Caco-2 (cell line): ENCODE results near the gene SSTR5. TPM values are rescaled to one million over a fixed set of nuclear protein-coding genes. Genes with fewer than 3 reads are reported as not detected.

Experiments used
- BruUV-seq: library from RNA; stranded (reverse); fragments of 400-500 nt; replicated peaks from 2 replicates; lab custom pipeline; 2021; lab: Mats Ljungman, UMichigan
- CTCF ChIA-PET: fragments of 300-600 bp; sonication (Branson Sonifier 250); formaldehyde crosslinking; loops from one replicate; lab custom pipeline; 2022; ENCODE audit warnings: antibody characterized with exemption; lab: Charles Lee
- POLR2A ChIA-PET: fragments of 300-600 bp; sonication (Branson Sonifier 250); formaldehyde crosslinking; loops from one replicate; lab custom pipeline; 2022; ENCODE audit warnings: antibody characterized with exemption; lab: Charles Lee
- DNase-seq, 2 experiments: peaks; one replicate each; pipeline versions ENCODE4 v3.0.0 to v3.0.0-alpha.2; 2020 to 2022
- H3K27me3 ChIP-seq: replicated peaks from 2 replicates; pipeline ENCODE4 v1.6.0; 2011; ENCODE audit warnings: low read length; ENCODE audit not compliant: control insufficient read depth, insufficient read depth
- H3K36me3 ChIP-seq: 2 replicates; pipeline ENCODE4 v1.5.1; 2011; ENCODE audit warnings: low read length; ENCODE audit not compliant: control insufficient read depth, insufficient read depth
- H3K4me1 ChIP-seq: fragments of 250-450 bp; sonication (Bioruptor Pico); 2 replicates; pipeline ENCODE4 v1.5.1; 2020; ENCODE audit warnings: mild to moderate bottlenecking
- H3K4me3 ChIP-seq: 2 replicates; pipeline ENCODE4 v1.5.1; 2011; ENCODE audit warnings: low read depth, mild to moderate bottlenecking, control low read depth, low read length
- H3K9me3 ChIP-seq: fragments of 250-450 bp; sonication (Bioruptor Pico); 2 replicates; pipeline ENCODE4 v1.5.1; 2020; ENCODE audit warnings: mild to moderate bottlenecking, moderate library complexity
- H3K27ac Mint-ChIP-seq: one replicate; pipeline ENCODE4 v1.8.0; 2022; ENCODE audit warnings: mixed read lengths; ENCODE audit not compliant: unreplicated experiment
- H3K27me3 Mint-ChIP-seq: one replicate; pipeline ENCODE4 v1.8.0; 2022; ENCODE audit warnings: mixed read lengths; ENCODE audit not compliant: insufficient read depth, unreplicated experiment
- H3K36me3 Mint-ChIP-seq: one replicate; pipeline ENCODE4 v1.8.0; 2022; ENCODE audit warnings: mild to moderate bottlenecking, mixed read lengths; ENCODE audit not compliant: insufficient read depth, unreplicated experiment
- H3K4me1 Mint-ChIP-seq: one replicate; pipeline ENCODE4 v1.8.0; 2022; ENCODE audit warnings: low read depth, mixed read lengths; ENCODE audit not compliant: unreplicated experiment
- H3K4me3 Mint-ChIP-seq: one replicate; pipeline ENCODE4 v1.8.0; 2022; ENCODE audit warnings: mild to moderate bottlenecking, moderate library complexity, mixed read lengths; ENCODE audit not compliant: unreplicated experiment
- H3K9me3 Mint-ChIP-seq: one replicate; pipeline ENCODE4 v1.8.0; 2022; ENCODE audit warnings: mixed read lengths; ENCODE audit not compliant: unreplicated experiment
- CTCF ChIP-seq, 2 experiments: fragments of 200-600 bp in 1 of 2; IDR thresholded peaks; 1 replicate in 1 of 2; 2 replicates in 1 of 2; pipeline versions ENCODE4 v1.5.1 to v1.8.0; 2011 to 2022; ENCODE audit warnings: antibody characterized with exemption in 1 of 2, control low read depth in 1 of 2, inconsistent platforms in 1 of 2, low read depth in 1 of 2, low read length in 1 of 2, mild to moderate bottlenecking in 1 of 2, moderate library complexity in 1 of 2; ENCODE audit not compliant: insufficient read depth in 1 of 2, severe bottlenecking in 1 of 2, unreplicated experiment in 1 of 2
- intact Hi-C: fragments of 100-400 bp; cut with micrococcal nuclease; formaldehyde crosslinking; loops from one replicate; pipeline ENCODE4 v1.10.0; 2022; ENCODE audit not compliant: unreplicated experiment
- total RNA-seq: library from RNA; stranded (reverse); gene quantifications from 2 replicates; pipeline ENCODE4 v1.2.3, GENCODE V29; 2022

Gene SSTR5
- total RNA-seq, 1 experiment from 2014 or later: 0.23 TPM

- Mint-ChIP-seq H3K27me3 (no peaks in the 10 kb centered on the region), H3K36me3 (no peaks in the 10 kb centered on the region), H3K27ac (no peak overlapping the region), H3K4me3 (no peak overlapping the region), H3K9me3 (no peaks in the 10 kb centered on the region), H3K4me1 (no peaks in the 10 kb centered on the region)
- Histone ChIP-seq H3K4me1 (no peaks in the 10 kb centered on the region), H3K9me3 (no peaks in the 10 kb centered on the region), H3K36me3 (no peaks in the 10 kb centered on the region), H3K27me3 (no peaks in the 10 kb centered on the region), H3K4me3 (no peak overlapping the region)
- CTCF ChIA-PET: no interaction called here
- DNase-seq: no peak
- POLR2A ChIA-PET: no interaction called here
- no peak for TF ChIP-seq CTCF (IDR thresholded peaks at IDR 0.05; ENCODE audit: insufficient read depth in 1 of 2, low read depth in 1 of 2, low read length in 1 of 2, severe bottlenecking in 1 of 2, unreplicated experiment in 1 of 2)
- no TSS peak for BruUV-seq
- intact Hi-C loops: no loop called here
Observed at GRCh38 chr16:1119766-1120576, 47.4 kb downstream of the SSTR5 start.

GRCh38 chr16:1120577-1120941, 48.0 kb downstream of the SSTR5 start:
- intact Hi-C loops: no loop called here
- Mint-ChIP-seq H3K4me3 (no peak overlapping the region), H3K9me3 (no peaks in the 10 kb centered on the region), H3K27ac (no peak overlapping the region), H3K4me1 (no peaks in the 10 kb centered on the region), H3K36me3 (no peaks in the 10 kb centered on the region), H3K27me3 (no peaks in the 10 kb centered on the region)
- no peak for TF ChIP-seq CTCF (IDR thresholded peaks at IDR 0.05; ENCODE audit: insufficient read depth in 1 of 2, low read depth in 1 of 2, low read length in 1 of 2, severe bottlenecking in 1 of 2, unreplicated experiment in 1 of 2)
- no peak for DNase-seq
- CTCF ChIA-PET: no interaction called here
- Histone ChIP-seq H3K27me3 (no peaks in the 10 kb centered on the region), H3K4me1 (no peaks in the 10 kb centered on the region), H3K36me3 (no peaks in the 10 kb centered on the region), H3K9me3 (no peaks in the 10 kb centered on the region), H3K4me3 (no peak overlapping the region)
- BruUV-seq: no TSS peak
- POLR2A ChIA-PET: no interaction called here

- H3K27me3 ChIP-seq: no peaks in the 10 kb centered on the region
- H3K4me3 ChIP-seq: no peak overlapping the region
- H3K9me3 Mint-ChIP-seq: no peaks in the 10 kb centered on the region
- H3K4me1 Mint-ChIP-seq: no peaks in the 10 kb centered on the region
- no peak overlapping the region for H3K27ac Mint-ChIP-seq
- no peaks in the 10 kb centered on the region for H3K36me3 ChIP-seq
- no peaks in the 10 kb centered on the region for H3K4me1 ChIP-seq
- no peaks in the 10 kb centered on the region for H3K36me3 Mint-ChIP-seq
- BruUV-seq: no TSS peak
- no peak for DNase-seq
- TF ChIP-seq CTCF (IDR thresholded peaks at IDR 0.05; ENCODE audit: insufficient read depth in 1 of 2, low read depth in 1 of 2, low read length in 1 of 2, severe bottlenecking in 1 of 2, unreplicated experiment in 1 of 2): no peak
- ChIA-PET POLR2A (no interaction called here), CTCF (no interaction called here)
- intact Hi-C loops: no loop called here
- no peak overlapping the region for H3K4me3 Mint-ChIP-seq
- no peaks in the 10 kb centered on the region for H3K9me3 ChIP-seq
- no peaks in the 10 kb centered on the region for H3K27me3 Mint-ChIP-seq
Observed at GRCh38 chr16:1121009-1121408, 48.5 kb downstream of the SSTR5 start.
